Skeletal muscle satellite cell (primary cell): ENCODE results near the gene FBXO41. TPM values are rescaled to one million over a fixed set of nuclear protein-coding genes. Genes with fewer than 3 reads are reported as not detected.
A peak's percentile ranks its signal among the peaks of the same experiment; 100 is the strongest.

Experiments used
- H3K27me3 ChIP-seq: 2 replicates; pipeline ENCODE4 v1.7.0; 2013; ENCODE audit warnings: low read length; ENCODE audit not compliant: control insufficient read depth, insufficient read depth
- H3K36me3 ChIP-seq: 2 replicates; pipeline ENCODE4 v1.7.0; 2013; ENCODE audit warnings: mild to moderate bottlenecking, control low read depth, low read length; ENCODE audit not compliant: insufficient read depth
- H3K4me1 ChIP-seq: 2 replicates; pipeline ENCODE4 v1.7.0; 2013; ENCODE audit warnings: low read length; ENCODE audit not compliant: control insufficient read depth, insufficient read depth
- H3K4me2 ChIP-seq: 2 replicates; pipeline ENCODE4 v1.7.0; 2013; ENCODE audit warnings: mild to moderate bottlenecking, low read length
- H3K4me3 ChIP-seq: 2 replicates; pipeline ENCODE4 v1.7.0; 2013; ENCODE audit warnings: low read length
- H3K9ac ChIP-seq: 2 replicates; pipeline ENCODE4 v1.7.0; 2013; ENCODE audit warnings: mild to moderate bottlenecking, low read depth, low read length, moderate library complexity
- H3K9me3 ChIP-seq: replicated peaks from 2 replicates; pipeline ENCODE4 v1.7.0; 2013; ENCODE audit warnings: mild to moderate bottlenecking, control low read depth, low read length
- small RNA-seq: library from RNA; depleted of rRNA; stranded (forward); fragments of <200 nt; gene quantifications from one replicate; pipeline ENCODE3, GENCODE V24; 2012

FBXO41 gene

GRCh38 chr2:73215254-73215653, 69.0 kb downstream of the FBXO41 start:
- Histone ChIP-seq H3K4me2 (peak overlapping the region; percentile 96), H3K9ac (peak overlapping the region; percentile 92), H3K27me3 (peaks cover 6% of the 10 kb centered on the region), H3K36me3 (peaks cover 6% of the 10 kb centered on the region), H3K4me1 (peaks cover 32% of the 10 kb centered on the region), H3K4me3 (peak overlapping the region; percentile 88), H3K9me3 (no peaks in the 10 kb centered on the region)

- Histone ChIP-seq H3K4me2 (peak within 1 kb of the TSS; percentile 96), H3K4me3 (peak within 1 kb of the TSS; percentile 88), H3K4me1 (peaks cover 32% of the 10 kb centered on the region)
These were observed 69.9 kb downstream of the FBXO41 start, which contains the start of gene SMYD5 for GRCh38 chr2:73214120-73215035. Gene SMYD5 (plus strand): TSS chr2:73214245. CDS start chr2:73214267, 22 bp downstream.

GRCh38 chr2:73212448-73213176, 71.7 kb downstream of the FBXO41 start:
- H3K9ac ChIP-seq: no peak overlapping the region
- no peak overlapping the region for H3K4me3 ChIP-seq
- peaks cover 19% of the 10 kb centered on the region for H3K4me1 ChIP-seq
- H3K9me3 ChIP-seq: no peaks in the 10 kb centered on the region
- peaks cover 24% of the 10 kb centered on the region for H3K27me3 ChIP-seq
- H3K36me3 ChIP-seq: no peaks in the 10 kb centered on the region
- H3K4me2 ChIP-seq: no peak overlapping the region

More at GRCh38 chr2:73214120-73215035, 69.9 kb downstream of the FBXO41 start, which contains the start of gene SMYD5:
- H3K9me3 ChIP-seq: no peaks in the 10 kb centered on the region
- H3K36me3 ChIP-seq: peaks cover 4% of the 10 kb centered on the region
- peaks cover 15% of the 10 kb centered on the region for H3K27me3 ChIP-seq
- H3K9ac ChIP-seq: peak within 1 kb of the TSS; percentile 92

GRCh38 chr2:73212098-73212447, 72.2 kb downstream of the FBXO41 start:
- H3K4me3 ChIP-seq: no peak overlapping the region
- peaks cover 26% of the 10 kb centered on the region for H3K27me3 ChIP-seq
- no peak overlapping the region for H3K4me2 ChIP-seq
- H3K9me3 ChIP-seq: no peaks in the 10 kb centered on the region
- no peaks in the 10 kb centered on the region for H3K36me3 ChIP-seq
- H3K9ac ChIP-seq: no peak overlapping the region
- H3K4me1 ChIP-seq: peaks cover 18% of the 10 kb centered on the region

GRCh38 chr2:73210696-73211095, 73.6 kb downstream of the FBXO41 start:
- peaks cover 16% of the 10 kb centered on the region for H3K4me1 ChIP-seq
- no peaks in the 10 kb centered on the region for H3K36me3 ChIP-seq
- peaks cover 37% of the 10 kb centered on the region for H3K27me3 ChIP-seq
- no peak overlapping the region for H3K4me2 ChIP-seq
- no peak overlapping the region for H3K4me3 ChIP-seq
- no peak overlapping the region for H3K9ac ChIP-seq
- no peaks in the 10 kb centered on the region for H3K9me3 ChIP-seq

- Histone ChIP-seq H3K4me2 (no peak overlapping the region), H3K9me3 (no peaks in the 10 kb centered on the region), H3K27me3 (peaks cover 42% of the 10 kb centered on the region), H3K4me1 (peaks cover 9% of the 10 kb centered on the region), H3K4me3 (no peak overlapping the region), H3K36me3 (no peaks in the 10 kb centered on the region), H3K9ac (no peak overlapping the region)
These were observed 74.3 kb downstream of the FBXO41 start for GRCh38 chr2:73210019-73210418.

- no peaks in the 10 kb centered on the region for H3K9me3 ChIP-seq
- no peaks in the 10 kb centered on the region for H3K36me3 ChIP-seq
- H3K4me2 ChIP-seq: no peak overlapping the region
- no peak overlapping the region for H3K4me3 ChIP-seq
- peaks cover 52% of the 10 kb centered on the region for H3K27me3 ChIP-seq
- no peak overlapping the region for H3K9ac ChIP-seq
- peaks cover 5% of the 10 kb centered on the region for H3K4me1 ChIP-seq
These were observed 76.0 kb downstream of the FBXO41 start for GRCh38 chr2:73208258-73208657.

- peaks cover 10% of the 10 kb centered on the region for H3K4me1 ChIP-seq
- H3K9me3 ChIP-seq: no peaks in the 10 kb centered on the region
- H3K9ac ChIP-seq: no peak overlapping the region
- no peak overlapping the region for H3K4me2 ChIP-seq
- H3K4me3 ChIP-seq: no peak overlapping the region
- peaks cover 72% of the 10 kb centered on the region for H3K27me3 ChIP-seq
- no peaks in the 10 kb centered on the region for H3K36me3 ChIP-seq
These were observed 78.7 kb downstream of the FBXO41 start for GRCh38 chr2:73205611-73206010.

Small RNA genes within 50 kb of the gene (small RNA-seq; reads per million reads assigned to genes)
- not detected for gene RNU6-111P
